Amygdala (tissue), 56 donors: Measurements from ENCODE around the gene CSRP2.

Experiments
- DNase-seq, 56 donors: peaks; one replicate each; lab custom pipeline; 2025; lab: John Stamatoyannopoulos, UW

Gene CSRP2

DNA sequence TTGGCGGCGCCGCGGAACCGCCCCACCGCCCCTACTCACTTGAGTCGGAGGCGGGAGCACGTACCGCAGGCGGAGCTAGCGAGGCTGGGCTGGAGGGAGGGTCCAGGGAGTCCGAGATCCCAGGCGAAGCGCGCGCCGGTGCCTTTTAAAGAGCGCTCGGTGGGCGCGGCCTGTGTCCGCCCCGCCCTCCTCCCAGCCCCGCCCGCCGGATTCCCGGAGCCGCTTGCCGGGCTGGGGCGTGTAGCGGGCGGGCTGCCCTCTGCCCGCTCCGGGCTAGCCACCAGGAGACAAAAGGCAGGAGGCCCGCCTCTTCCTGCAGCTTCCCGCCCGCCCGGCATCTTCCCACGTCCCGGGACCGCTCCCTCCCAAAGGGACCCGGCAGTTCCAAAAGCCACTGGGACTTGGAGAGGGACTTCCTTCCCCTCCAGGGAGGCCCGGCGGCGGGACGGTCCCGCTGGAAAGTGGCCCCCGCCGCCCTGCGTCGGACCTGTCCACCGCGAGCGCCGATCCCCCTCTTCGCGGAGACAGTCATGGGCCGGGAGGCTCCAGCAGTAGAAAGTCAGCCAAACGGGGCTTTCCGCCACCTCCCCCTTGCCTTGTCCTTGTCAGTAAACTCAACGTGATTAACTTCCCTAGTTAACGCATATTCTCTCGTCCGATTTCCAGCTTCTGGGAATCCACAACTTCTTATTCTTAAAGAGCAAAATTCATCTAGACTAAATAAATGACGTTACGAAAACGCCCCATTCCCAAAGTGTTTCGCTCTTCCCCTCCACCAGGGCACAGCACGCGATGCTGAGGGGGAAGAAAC is at the start of gene CSRP2:
Gene CSRP2, minus strand, starts transcription at position 121 of the 811 bp plus-strand sequence. CDS start 12,759 bp downstream, outside the sequence.
- DNase-seq: peak in 52 of 56 donors; percentile 8 to 94 (median 52)

DNA sequence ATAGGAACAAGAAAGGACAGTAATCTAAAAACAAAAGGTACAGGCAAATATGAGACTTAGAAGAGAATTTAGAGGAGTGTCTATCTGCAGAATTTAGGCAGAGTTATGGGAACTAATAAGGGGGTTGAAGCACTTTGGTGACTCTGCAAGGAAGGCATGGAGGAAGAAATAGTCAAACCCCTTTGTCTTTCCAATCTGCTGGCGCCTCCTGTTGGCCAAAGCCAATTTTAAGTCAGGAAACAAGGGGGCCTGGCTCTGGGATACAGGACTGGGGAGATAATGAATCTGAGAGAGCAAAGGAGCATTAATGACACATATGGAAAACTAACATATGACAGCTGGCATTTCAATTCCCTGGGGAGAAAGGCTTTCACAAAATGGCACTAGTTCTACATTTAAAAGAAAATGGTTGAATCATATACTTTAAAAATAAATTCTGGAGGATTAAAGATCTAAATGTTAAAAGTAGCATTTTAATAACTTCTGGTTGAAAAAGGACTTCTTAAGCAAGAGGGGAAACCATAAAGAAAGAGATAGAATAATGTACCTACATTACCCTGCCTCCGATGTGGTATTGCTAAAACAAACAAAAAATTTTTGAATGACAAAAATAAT is 48.5 kb upstream of the CSRP2 start:
- no peak for DNase-seq

DNA sequence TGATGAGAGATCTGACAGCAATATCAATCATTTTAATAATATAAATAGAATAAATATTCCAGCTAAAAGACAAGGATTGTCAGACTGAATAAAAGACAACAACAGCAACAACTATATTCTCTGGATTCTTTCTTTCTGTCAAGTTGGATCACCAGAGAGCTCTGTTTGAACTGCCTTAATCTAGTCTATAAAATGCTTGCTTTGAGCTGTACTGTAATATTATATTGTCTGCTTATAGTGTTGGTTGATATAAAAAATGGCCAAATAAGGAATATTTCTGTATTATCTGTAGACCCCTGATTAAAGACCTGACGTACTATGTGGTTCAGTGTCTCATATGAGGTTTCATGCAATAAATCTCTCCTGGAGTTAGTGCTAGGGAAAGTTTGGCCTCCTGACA is 46.3 kb upstream of the CSRP2 start:
- no peak for DNase-seq

DNA sequence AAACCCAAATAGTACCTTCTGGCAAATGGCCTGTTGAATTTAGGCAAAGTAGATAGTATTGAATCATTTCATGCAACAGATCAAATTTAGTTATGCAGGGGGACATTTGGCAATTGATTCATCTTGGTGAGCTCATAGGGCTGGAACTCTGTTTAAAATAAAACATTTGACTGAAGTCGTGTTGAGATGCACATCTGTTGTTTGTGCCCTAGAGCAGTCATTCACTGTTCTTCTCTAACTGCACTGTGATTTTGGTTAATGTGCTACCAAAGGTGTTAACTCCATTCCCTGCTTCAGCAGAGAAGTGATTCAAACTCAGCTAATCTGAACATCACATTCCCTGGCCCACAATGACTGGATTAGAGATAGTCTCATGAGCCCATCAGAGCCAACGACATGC is 44.0 kb upstream of the CSRP2 start:
- peak in 1 of 56 donors; percentile 11 for DNase-seq

DNA sequence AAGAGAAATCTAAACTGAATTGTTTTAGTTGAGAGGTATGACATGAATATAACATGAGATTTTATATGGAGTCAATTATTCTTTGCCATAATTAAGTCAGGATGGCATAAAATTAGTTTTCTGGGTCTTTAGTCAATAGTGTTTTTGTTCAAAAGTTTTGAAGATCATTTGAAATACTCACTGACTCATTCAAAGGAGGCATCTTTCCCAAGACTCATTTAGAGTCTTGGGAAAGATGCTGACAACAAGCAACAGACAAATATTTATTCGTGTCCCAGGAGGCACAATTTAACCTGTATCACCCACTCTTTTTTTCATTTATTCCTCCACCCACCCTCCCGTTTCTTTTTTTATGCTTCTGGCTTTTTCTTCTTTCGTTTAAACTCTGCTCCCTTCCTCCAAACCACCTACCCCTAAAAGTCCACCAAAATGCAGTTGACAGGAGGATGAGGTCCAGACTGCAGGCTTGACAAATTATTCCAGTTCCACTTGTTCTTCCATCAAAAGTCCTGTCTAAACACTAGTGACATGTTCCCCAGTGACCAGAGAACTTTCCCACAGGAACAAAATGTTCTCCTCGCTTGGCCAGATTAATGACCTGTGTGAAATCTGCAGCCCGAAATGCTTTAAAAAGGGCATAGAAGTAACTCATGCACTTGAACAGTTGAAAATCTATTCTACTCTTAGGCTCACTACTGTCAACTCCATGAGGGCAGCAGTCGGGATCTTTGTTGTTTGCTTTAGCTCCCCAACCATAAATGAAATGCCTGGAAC is 43.3 kb upstream of the CSRP2 start:
- no peak for DNase-seq

DNA sequence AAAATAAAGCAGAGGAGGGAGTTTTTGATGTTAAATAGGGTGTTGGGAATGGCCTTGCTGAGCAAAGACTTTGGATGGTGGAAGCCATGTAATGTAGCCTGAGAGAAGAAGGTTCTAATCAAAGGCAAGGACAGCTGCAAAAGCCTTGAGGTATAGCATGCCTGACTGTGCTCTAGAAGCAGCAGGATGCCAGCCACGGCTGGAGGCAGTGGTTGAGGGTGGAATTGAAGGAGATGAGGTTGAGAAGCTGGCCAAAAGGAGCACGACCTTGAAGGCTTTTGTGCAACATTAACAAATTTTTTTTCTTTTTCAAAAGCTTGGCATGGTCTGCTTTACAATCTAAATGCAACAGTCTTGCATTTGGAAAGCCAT is 42.3 kb upstream of the CSRP2 start:
- DNase-seq: no peak

DNA sequence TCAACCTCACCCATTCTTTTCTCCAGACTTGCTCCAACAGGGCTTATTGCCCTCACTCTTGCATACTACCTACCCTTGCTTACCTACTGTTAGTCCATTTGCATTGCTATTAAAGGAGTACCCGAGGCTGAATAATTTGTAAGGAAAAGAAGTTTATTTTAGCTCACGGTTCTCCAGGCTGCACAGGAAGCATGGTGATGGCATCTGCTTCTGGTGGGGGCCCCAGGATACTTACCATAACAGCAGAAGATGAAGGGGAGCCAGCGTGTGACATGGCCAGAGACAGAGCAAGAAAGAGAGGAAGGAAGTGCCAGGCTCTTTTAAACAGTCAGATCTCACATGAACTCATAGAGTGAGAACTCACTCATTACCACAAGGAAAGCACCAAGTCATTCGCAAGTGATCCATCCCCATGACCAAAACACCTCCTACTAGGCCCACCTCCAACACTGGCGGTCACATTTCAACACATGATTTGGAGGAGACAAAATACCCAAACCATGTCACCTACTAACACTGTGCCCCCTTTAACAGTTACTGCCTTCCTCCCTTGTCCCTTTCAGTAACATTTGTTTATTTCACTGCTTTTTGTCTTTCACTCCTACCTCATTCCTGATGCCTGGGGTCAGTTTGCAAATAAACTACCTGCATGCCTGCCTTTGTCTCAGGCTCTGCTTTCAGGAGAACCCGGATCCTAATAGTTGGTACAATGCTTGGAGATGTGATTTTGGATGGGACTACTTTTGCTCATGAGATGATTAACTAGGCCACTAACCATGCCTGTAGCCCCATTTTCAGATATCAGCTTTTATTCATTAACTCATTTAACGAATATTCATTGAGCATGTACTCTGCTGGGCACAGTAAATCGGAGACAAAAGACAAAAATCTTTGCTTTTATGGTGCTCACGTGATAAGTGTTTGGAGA is 41.6 kb upstream of the CSRP2 start:
- no peak for DNase-seq

DNA sequence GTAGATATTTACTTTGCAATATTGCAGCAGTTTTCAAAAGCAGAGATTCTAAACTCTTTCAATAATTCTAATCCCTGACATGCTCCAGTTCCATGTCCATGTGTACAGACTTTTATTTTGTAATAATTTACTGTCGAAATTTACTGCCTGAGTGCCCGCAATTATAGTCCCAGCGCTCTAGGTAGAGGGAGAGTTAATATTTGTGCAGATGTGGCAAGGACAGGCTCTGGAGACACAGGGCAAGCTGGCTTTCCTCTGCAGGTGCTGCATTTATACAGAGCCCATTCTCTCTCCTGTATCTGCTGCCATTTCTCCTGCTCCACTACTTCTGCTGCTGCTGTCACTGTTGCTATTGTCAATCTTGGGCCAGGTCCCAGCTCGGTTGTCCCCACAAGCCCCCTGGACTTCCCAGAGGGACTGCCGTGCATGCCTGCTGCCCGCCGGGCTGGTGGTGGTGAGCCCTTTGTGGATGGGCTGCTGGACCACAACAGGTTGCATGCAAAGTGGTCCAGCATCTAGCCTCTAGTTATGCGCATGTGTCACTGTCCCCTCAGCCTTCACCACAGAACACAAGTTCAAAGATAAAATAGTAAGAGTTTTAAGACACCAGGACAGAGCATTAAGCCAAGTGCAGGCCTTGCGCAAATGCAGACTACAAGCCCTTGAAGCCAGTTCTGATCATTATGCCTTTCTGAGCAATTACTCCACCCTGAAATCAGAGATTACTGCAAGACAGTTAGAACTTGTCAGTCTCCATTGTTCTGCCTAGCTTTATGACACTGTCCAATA is 40.8 kb upstream of the CSRP2 start:
- no peak for DNase-seq

DNA sequence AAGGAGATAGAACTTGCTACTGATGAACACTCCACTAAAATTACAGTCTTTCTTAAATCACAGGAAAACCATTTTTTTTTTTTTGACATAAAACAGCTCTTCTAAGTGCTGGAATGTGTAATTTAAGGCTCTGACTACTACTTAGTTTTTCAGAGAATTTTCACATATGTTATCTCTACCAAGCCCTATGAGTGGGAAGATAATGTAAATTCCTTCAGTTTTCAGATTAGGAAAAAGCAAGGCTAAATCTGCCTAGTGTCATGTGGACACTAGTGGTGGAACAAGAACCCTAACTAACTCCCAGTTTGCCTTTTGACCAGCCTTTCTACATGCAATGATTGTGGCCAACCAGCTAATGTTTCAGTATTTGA is 37.3 kb upstream of the CSRP2 start:
- DNase-seq: no peak

DNA sequence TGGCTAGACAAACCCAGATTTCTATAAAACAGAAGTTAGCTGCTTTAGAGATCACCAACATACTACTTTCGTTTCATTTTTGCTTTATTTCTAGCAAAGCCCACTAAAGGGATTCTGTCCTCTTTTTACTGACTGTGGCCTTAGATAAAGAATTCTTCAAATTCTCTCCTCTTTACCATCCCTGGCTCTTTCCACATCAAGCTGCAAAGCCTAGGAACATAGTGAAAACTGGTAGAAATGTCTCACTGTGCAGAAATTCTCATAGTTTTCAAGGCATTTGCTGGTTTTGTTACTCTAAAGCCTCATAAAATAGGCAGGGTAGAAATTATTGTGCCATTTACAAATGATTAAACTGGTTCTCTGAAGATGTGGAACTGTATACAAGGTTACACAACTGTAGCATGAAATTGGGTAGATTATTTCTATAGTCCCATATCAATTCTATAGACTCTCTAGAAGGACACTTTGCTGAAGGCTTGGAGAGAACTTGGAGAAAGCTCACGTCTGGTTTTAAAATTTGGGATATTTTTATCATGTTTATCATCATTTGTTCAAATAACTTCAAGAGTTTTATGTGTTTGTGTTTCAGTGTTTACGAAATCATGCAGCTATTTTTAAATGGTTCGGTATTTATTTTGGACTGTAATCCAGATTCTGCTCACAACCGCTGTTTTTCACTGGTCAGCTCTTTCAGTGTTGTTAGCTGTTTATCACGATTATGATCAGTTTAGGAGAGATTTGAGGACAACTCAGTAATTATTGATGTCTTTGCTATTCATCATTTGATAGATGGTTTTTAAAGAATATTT is 36.7 kb upstream of the CSRP2 start:
- DNase-seq: no peak

DNA sequence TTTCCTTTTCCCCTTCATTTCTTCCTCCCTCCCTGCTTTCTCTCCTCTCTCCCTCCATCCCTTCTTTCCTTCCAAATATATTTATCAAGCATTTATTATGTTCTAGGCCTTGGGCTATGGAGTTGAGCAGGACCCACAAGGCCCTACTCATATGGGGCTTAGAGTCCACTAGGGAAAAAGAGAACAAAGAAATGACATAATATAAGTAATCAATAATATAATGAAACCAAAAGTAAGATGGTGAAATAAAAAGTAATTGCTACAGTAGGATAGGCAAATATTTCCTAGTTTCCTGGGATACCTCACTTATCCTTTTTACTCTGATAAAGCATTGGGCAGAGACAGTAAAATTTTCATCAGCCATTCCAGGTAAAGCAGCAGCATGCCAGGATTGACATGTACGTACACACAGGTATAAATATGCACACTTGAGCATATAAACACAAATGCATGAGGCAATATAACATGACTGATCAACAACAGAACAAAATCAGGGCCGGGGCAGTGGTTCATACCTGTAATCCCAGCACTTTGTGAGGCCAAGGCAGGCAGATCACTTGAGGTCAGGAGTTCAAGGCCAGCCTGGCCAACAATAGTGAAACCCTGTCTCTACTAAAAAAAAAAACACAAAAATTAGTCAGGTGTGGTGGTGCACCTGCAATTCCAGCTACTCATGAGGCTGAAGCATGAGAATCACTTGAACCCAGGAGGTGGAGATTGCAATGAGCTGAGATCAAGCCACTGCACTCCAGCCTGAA is 35.5 kb upstream of the CSRP2 start:
- no peak for DNase-seq

DNA sequence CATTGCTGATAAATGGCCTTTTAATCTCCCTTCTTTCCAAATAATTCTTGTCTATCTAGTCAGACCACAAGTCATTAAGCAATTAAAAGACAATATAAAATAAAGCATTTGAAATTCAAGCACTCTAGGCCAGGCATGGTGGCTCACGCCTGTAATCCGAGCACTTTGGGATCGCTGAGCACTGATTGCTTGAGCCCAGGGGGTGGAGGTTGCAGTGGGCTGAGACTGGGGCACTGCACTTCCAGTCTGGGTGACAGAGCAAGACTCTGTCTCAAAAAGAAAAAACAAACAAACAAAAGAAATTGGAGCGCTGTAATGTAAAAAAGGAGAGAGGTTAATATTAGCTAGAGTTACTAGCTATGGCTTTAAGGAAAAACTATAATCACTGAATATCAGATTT is 30.5 kb upstream of the CSRP2 start:
- DNase-seq: no peak

DNA sequence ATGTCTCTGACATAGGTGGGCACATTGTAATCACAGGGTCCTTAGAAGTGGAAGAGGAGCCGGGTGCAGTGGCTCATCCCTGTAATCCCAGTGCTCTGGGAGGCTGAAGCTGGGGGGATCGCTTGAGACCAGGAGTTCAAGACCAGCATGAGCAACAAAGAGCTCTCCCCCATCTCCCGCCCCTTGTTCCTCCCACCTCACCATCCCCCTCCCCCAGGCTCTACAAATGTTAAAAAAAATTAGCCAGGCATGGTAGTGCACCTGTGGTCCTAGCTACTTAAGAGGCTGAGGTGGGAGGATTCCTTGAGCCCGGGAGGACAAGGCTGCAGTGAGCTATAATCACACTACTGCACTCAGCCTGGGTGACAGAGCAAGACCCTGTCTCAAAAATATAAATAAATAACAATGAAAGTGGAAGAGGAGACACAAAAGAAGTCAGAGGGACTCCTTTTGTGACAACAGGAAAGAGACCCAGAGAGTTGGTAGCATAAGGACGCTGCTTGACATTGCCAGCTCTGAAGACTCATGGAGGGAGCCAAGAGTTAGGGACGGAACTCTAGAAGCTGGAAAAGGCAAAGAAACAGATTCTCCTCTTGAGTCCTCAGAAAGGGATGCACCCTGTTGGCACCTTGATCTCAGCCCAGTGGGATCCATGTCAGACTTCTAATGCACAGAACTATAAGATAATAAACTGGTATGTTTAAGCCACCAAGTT is 29.6 kb upstream of the CSRP2 start:
- DNase-seq: no peak

DNA sequence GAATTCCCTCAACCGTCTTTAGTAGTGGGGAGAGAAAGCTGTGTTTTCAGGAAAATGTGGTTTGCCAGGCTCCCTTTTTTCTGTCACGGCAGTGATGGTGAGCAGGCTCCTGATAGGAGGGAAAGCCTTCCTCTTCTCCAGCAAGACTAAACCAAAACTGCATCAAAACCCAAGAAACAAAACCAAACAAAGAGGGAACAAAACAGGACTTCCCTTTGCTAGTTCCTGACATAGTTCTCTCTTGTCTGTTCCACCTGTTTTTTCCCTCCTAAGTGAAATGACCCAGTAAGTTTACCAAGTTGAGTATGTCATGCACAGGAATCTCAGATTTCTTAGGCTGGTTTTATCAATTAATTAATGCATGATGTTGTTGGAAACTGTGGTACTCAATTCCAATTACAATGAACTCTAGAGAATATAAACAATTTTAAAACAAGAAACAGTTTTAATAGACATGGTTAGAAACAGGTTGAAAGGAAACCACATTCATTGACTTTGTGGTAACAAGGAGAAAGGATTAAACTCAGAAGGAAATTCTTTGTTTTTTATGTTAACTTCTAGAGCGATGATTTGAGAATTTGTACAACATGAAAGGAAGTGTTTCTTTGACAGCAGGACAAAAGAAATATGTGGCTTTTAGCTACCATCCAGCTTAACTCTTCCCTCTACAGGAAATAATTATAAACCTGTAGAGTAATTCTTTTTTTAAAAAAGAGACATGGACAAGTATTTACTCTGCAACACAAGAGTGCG is 23.0 kb upstream of the CSRP2 start:
- DNase-seq: no peak

DNA sequence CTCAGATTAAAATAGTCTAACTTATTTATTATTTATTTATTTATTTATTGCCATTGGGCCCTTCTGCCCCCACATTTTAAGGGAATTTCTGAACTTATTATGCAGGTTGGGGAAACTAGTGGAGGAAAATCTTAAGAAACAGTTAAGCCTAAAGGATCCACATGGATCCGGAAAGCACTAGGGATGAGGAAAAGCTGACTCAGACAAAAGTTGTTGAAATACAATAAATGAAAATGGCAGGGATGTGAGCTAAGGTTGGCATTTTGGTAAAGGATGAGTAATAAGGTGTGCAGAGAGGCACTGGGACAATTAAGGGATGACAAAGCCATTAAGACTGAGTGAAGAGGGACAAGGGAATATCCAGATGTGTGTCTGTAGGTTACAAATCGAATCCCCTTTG is 20.7 kb upstream of the CSRP2 start:
- DNase-seq: no peak

DNA sequence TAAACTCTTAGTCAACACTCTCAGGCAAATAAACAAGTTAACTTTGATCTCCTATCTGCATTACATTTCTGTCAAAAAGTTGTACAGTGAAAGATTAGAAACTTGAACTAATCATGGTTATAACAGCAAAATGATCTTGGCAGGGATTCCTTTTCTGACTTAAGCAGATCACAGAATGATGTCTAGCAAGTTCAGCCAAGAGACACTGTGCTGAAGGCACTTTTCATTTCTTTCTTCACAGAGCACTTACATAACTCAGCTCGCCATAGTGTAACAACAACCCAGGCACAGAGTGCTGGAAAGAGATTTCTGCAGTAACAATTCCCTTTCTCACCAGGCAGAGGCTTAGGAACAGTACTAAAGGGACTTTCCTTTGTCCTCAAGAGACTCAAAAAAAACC is 19.6 kb upstream of the CSRP2 start:
- no peak for DNase-seq

DNA sequence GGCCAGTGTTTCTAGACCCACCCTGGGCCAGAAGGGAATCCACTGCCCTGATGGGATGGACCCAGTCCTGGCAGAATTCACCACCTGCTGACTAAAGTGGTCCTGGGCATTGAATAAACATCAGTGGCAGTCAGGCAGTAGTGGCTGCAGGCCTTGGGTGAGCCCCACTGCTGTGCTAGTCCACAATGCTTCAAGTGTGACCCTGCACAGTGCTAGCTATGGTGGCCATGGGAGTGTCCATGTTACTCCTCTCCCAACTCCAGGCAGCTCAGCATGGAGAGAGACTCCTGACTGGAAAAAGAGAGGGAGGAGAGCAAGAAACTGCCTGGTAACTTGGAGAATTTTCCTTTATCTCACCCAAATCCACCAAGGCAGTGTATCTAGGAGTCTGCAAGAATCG is 17.5 kb upstream of the CSRP2 start:
- DNase-seq: no peak
